ENCODE data around the gene RNF32.
"Not testable (repeated sequence)": the region's sequence is repeated elsewhere in the genome, so short reads cannot be mapped to it uniquely, and the experiment has no call there.

Gene RNF32

DNA sequence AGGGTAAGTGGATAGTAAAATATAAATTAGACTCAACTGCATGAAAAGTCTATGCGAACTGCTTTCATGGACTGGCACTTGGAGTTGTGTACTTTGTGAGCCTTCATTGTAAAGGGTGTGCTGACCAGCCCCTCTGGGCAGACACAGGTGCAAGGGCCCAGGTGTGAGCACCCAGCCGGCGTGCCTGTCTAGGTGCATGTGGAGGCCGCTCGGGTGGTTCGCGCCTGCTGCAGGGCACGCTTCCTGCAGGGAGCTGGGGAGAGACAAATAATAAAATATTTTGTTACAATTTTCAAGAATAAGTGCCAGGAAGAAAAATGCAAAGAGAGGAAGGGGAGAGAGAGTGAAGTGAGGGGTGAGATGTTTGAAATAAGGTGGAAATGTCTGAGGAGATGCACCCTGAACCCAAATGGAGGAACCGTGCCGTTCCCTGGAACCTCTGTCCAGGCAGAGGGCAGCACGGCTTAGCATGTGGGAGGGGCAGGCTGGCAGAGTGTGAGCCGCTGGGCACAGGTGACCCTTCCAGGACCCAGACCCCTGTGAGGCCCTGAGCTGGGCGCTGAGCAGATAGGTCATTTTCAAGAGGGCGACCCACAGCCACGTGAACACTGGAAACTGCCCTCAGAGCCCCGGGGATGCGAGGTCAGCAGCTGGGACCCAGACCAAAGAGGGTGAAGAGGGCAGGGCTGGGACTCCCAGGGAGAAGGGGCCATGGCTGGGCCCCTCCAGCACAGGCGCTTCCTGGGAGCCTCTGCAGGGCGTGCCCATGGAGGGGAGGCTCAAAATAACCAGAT, 28.7 kb downstream of the RNF32 start:
- peaks cover 5% of the 10 kb centered on the region for H3K4me1 Mint-ChIP-seq (ENCODE audit: low read depth)
- peaks cover 8% of the 10 kb centered on the region for H3K36me3 Mint-ChIP-seq (ENCODE audit: low read depth)
- H3K9me3 Mint-ChIP-seq = no peaks in the 10 kb centered on the region
- H3K4me3 Mint-ChIP-seq = no peak overlapping the region
- no peaks in the 10 kb centered on the region for H3K27me3 Mint-ChIP-seq
- no peak overlapping the region for H3K27ac Mint-ChIP-seq

DNA sequence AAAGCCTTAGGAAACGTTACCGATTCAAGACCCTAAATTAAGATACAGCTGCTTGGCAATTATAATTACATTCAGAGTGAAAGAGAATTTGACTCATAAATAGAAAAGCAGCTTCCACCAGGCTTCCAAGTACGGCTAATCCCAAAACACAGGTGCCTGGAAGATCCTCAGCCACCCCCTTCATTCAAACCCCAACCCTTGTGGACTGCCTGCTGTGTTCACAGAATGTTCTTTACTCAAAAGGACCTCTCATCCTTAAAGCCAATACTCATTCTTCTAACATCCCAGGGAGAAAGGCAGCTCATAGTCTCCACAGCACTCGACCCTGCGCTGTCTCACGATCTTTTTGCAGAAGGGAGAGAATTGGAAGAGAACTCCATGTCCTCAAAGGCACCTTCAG, 32.9 kb downstream of the RNF32 start:
- H3K4me1 Mint-ChIP-seq (ENCODE audit: low read depth) = no peaks in the 10 kb centered on the region
- no peak overlapping the region for H3K27ac Mint-ChIP-seq
- no peaks in the 10 kb centered on the region for H3K9me3 Mint-ChIP-seq
- H3K27me3 Mint-ChIP-seq = no peaks in the 10 kb centered on the region
- H3K4me3 Mint-ChIP-seq = no peak overlapping the region
- peaks cover 31% of the 10 kb centered on the region for H3K36me3 Mint-ChIP-seq (ENCODE audit: low read depth)

DNA sequence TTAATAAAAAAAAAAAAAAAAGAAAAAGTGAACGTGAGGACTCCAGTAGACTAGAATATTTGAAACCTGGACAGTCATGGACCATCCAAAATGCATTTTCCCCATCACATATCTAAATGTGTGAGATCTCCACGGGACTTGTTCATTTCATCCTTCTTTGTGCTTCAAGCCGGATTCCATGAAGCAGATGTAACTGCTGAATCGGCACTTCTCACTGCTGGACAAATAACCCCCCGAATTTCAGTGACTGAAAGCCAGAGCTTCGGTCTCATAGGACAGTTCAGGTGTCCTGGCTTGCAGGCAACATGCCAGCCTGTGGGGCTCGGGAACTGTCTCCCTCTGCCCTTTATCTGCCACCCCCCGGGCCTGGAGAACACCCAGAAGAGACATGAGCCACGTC, 33.3 kb downstream of the RNF32 start:
- Mint-ChIP-seq H3K36me3 (ENCODE audit: low read depth) (peaks cover 35% of the 10 kb centered on the region), H3K4me3 (no peak overlapping the region), H3K27ac (no peak overlapping the region), H3K9me3 (no peaks in the 10 kb centered on the region), H3K4me1 (ENCODE audit: low read depth) (no peaks in the 10 kb centered on the region), H3K27me3 (no peaks in the 10 kb centered on the region)

DNA sequence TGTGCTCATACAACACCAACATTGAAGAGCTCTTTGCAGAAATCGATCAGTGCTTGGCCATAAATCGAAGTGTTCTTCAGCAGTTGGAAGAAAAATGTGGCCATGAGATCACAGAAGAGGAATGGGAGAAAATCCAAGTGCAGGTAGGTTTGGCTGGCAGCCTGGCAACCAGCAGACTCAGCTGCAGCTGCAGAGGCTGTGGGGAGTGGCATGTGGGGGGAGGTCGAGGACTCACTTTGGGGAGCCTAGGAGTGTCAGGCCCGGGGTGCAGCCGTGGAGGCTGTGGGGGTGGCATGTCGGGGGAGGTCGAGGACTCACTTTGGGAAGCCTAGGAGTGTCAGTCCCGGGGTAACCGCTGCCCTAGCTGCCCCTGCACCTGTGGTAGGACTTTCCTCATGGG, 35.1 kb downstream of the RNF32 start:
- Mint-ChIP-seq H3K36me3 (ENCODE audit: low read depth) (peaks cover 39% of the 10 kb centered on the region), H3K27me3 (no peaks in the 10 kb centered on the region), H3K4me1 (ENCODE audit: low read depth) (no peaks in the 10 kb centered on the region), H3K9me3 (no peaks in the 10 kb centered on the region), H3K27ac (no peak overlapping the region), H3K4me3 (no peak overlapping the region)

DNA sequence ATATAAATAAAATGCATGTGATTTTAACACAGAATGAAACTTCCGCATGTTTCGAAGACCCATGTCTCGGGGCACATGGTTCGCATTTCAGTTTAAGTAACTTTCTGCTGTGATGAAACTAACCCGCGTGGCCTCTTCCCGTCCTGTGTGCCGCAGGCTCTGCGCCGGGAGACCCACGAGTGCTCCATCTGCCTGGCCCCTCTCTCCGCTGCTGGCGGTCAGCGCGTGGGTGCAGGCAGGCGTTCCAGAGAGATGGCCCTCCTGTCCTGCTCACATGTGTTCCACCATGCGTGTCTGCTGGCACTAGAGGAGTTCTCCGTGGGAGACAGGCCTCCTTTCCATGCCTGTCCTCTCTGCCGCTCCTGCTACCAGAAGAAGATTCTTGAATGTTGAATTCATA, 35.7 kb downstream of the RNF32 start:
- Mint-ChIP-seq H3K36me3 (ENCODE audit: low read depth) (peaks cover 43% of the 10 kb centered on the region), H3K27ac (no peak overlapping the region), H3K27me3 (no peaks in the 10 kb centered on the region), H3K4me3 (no peak overlapping the region), H3K9me3 (no peaks in the 10 kb centered on the region), H3K4me1 (ENCODE audit: low read depth) (no peaks in the 10 kb centered on the region)

DNA sequence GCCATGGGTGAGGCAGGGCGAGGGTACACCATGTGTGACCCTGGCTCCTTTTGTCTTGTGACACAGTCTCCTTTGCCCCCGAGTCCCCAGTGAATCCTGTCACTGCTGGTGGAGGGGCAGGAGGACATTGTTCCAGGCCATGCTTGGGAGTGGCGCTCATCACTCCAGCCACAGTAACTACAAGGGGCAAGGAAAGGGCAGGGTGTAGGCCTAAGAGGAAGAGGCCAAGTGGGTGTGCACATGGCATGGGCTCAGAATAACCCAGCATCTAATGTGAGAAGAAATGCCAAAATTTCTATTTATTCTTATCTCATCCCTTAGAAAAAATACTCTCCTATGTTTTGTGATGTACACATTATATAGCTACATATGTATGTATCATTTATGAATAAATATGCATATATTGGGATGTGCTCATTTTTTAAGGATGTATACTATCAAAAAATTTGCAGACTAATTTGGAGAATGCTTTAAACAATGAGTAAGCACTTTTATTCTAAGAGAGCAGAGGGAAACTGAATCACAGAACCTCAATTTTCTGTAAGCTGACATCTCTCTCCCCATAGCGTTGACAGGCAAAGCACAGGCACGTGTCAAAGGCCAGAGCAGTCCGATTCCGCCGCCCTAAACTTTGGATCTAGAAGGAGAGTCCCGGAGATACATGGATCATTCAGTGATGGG, 36.9 kb downstream of the RNF32 start:
- Mint-ChIP-seq H3K27me3 (no peaks in the 10 kb centered on the region), H3K4me1 (ENCODE audit: low read depth) (no peaks in the 10 kb centered on the region), H3K36me3 (ENCODE audit: low read depth) (peaks cover 47% of the 10 kb centered on the region), H3K9me3 (no peaks in the 10 kb centered on the region), H3K27ac (no peak overlapping the region), H3K4me3 (no peak overlapping the region)

DNA sequence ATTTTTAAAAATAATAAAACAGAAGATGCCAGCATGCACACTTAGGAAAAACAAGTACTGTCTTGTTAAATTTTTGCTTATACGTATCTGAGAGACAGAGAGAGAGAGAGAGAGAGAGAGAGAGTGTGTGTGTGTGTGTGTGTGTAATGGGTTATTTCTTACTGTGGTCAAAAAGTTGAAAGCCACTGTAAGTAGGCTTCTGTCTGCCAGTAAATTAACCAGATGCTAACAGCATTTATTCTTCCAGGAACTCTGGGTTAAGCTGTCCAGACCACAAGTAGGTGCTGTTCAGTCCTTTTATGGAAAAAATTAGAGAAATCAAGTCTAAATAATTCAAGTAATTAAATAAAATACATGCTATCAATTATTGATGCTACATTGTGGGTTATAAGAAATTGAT, 39.7 kb downstream of the RNF32 start:
- H3K36me3 Mint-ChIP-seq (ENCODE audit: low read depth) = peaks cover 50% of the 10 kb centered on the region

DNA sequence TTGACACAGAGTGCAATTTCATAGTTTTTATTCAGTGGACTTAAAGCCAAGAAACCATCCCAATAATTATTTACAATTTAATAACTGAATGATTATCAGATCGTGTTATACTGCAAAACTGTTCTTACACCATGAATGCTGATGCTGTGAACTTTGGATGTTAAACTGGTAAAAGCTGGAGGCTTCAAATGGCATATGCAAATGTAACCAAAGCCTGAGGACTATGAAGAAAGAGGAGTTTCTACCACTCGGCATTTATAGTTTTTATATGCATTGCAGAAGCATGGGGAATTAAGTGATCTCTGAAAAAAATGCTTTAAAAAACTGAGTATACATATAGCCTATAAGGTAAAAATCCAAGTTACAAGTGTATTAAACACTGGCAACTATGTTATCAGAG, 42.4 kb downstream of the RNF32 start:
- H3K4me3 Mint-ChIP-seq = no peak overlapping the region
- H3K36me3 Mint-ChIP-seq (ENCODE audit: low read depth) = peaks cover 42% of the 10 kb centered on the region
- H3K9me3 Mint-ChIP-seq = no peaks in the 10 kb centered on the region
- no peaks in the 10 kb centered on the region for H3K27me3 Mint-ChIP-seq
- no peaks in the 10 kb centered on the region for H3K4me1 Mint-ChIP-seq (ENCODE audit: low read depth)
- no peak overlapping the region for H3K27ac Mint-ChIP-seq

More for the DNA sequence above, 39.7 kb downstream of the RNF32 start:
- no peaks in the 10 kb centered on the region for H3K9me3 Mint-ChIP-seq
- H3K27me3 Mint-ChIP-seq = no peaks in the 10 kb centered on the region
- H3K4me1 Mint-ChIP-seq (ENCODE audit: low read depth) = no peaks in the 10 kb centered on the region
- H3K4me3 Mint-ChIP-seq = no peak overlapping the region
- no peak overlapping the region for H3K27ac Mint-ChIP-seq

DNA sequence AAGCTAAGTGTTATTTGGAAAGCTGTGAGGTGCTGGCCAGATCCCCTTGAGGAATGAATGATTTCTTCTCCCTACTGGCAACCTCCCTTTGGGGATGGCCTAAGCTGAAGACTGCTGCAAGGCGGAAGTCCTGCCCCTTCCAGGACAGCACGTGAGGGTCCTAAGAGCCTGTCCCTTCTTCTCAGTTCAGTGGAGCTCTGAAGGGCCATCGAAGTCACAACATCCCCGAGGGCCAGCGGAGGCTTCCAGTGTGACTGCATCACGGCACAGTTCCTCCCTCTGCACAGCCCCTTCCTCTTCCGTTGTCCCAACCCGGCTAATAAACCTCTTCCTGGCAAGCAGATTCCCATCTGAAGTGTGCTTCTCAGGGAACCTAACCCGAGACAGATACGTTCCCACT, 43.7 kb downstream of the RNF32 start:
- H3K4me3 Mint-ChIP-seq = no peak overlapping the region
- H3K4me1 Mint-ChIP-seq (ENCODE audit: low read depth) = no peaks in the 10 kb centered on the region
- no peaks in the 10 kb centered on the region for H3K9me3 Mint-ChIP-seq
- peaks cover 41% of the 10 kb centered on the region for H3K36me3 Mint-ChIP-seq (ENCODE audit: low read depth)
- no peaks in the 10 kb centered on the region for H3K27me3 Mint-ChIP-seq
- H3K27ac Mint-ChIP-seq = no peak overlapping the region

DNA sequence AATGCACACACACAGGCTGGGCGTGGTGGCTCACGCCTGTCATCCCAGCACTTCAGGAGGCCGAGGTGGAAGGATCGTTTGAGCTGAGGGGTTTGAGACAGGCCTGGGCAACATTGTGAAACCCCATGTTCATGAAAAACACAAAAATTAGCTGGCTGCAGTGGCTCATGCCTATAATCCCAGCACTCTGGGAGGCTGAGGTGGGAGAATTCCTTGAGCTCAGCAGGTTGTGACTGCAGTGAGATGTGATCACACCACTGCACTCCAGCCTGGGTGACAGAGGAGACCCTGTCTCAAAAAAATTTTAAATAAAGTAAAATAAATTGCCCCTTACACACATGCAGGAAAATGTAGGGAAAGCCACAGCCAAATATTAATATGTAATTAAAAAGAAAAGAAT, 44.1 kb downstream of the RNF32 start:
- Mint-ChIP-seq H3K9me3 (no peaks in the 10 kb centered on the region), H3K27me3 (no peaks in the 10 kb centered on the region), H3K4me1 (ENCODE audit: low read depth) (no peaks in the 10 kb centered on the region), H3K27ac (no peak overlapping the region), H3K36me3 (ENCODE audit: low read depth) (peaks cover 41% of the 10 kb centered on the region), H3K4me3 (no peak overlapping the region)

DNA sequence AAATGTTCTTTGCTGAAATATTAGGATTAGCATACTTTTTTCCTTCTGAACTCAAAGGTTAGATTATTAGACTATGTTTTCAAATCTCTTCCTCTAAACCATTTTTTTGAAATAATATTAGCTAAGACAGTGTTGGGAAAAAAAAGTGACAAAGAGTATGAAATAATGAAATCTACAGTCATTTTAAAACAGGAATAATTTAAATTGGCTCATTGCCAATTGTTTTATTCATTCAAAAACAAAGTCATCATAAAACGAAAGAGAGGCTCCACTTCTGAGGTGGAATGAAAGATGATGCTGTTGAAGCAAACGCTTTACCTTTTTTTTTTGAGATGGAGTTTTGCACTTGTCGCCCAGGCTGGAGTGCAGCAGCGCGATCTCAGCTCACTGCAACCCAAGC, 51.2 kb downstream of the RNF32 start:
- Mint-ChIP-seq H3K36me3 (ENCODE audit: low read depth) (peaks cover 49% of the 10 kb centered on the region), H3K4me1 (ENCODE audit: low read depth) (no peaks in the 10 kb centered on the region), H3K27ac (no peak overlapping the region), H3K27me3 (no peaks in the 10 kb centered on the region), H3K9me3 (peaks cover 20% of the 10 kb centered on the region), H3K4me3 (no peak overlapping the region)

DNA sequence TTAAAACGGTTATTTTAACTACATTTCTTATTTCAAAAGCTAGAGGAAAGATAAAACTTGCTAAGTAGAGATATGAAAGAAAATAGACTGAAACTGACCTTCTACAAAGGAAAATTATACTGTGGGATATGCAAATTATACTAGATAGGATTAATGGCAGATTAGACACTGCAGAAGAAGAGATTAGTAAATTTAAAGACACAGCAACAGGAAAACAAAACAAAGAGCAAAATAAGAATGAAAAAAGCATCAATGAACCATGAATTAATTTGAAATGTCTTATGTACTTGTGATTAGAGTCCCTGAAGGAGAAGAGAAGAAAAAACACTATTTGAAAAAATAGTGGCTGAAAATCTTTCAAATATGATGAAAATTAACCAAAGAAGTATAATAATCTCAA, 52.3 kb downstream of the RNF32 start:
- Mint-ChIP-seq H3K27me3 (no peaks in the 10 kb centered on the region), H3K27ac (no peak overlapping the region), H3K36me3 (ENCODE audit: low read depth) (peaks cover 55% of the 10 kb centered on the region), H3K9me3 (peaks cover 28% of the 10 kb centered on the region), H3K4me3 (no peak overlapping the region), H3K4me1 (ENCODE audit: low read depth) (no peaks in the 10 kb centered on the region)

DNA sequence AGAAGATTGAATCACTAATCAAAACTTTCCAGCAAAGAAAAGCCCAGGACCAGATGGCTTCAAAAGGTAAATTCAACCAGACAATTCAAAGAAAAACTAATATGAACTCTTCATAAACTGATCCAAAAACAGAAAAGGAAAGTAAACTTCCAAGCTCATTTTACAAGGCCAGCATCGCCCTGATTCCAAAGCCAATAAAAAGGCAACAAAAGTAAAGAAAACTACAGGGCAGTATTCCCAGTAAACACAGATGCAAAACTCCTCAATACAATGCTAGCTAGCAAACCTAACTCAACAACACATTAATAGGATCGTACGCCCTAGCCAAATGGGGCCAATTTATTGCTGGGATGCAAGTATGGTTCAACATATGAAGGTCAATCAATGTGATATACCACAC, 53.1 kb downstream of the RNF32 start:
- no peaks in the 10 kb centered on the region for H3K4me1 Mint-ChIP-seq (ENCODE audit: low read depth)
- H3K27me3 Mint-ChIP-seq = no peaks in the 10 kb centered on the region
- H3K27ac Mint-ChIP-seq = no peak overlapping the region
- no peak overlapping the region for H3K4me3 Mint-ChIP-seq
- peaks cover 32% of the 10 kb centered on the region for H3K9me3 Mint-ChIP-seq
- H3K36me3 Mint-ChIP-seq (ENCODE audit: low read depth) = peaks cover 55% of the 10 kb centered on the region

DNA sequence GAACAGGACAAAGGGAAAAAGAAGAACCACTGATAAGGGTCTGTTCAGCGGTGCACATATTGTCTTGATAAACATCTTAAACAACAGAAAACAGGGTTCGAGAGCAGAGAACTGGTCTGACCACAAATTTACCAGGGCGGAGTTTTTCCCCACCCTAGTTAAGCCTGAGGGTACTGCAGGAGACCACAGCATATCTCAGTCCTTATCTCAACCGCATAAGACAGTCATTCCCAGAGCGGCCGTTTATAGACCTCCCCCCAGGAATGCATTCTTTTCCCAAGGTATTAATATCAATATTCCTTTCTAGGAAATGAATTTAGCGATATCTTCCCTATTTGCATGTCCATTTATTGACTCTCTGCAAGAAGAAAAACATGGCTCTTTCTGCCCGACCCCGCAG, 56.7 kb downstream of the RNF32 start:
- Mint-ChIP-seq H3K9me3 (peaks cover 42% of the 10 kb centered on the region), H3K36me3 (ENCODE audit: low read depth) (peaks cover 75% of the 10 kb centered on the region)
- not testable (repeated sequence) for H3K27ac Mint-ChIP-seq; H3K27me3 Mint-ChIP-seq; H3K4me1 Mint-ChIP-seq (ENCODE audit: low read depth); H3K4me3 Mint-ChIP-seq

DNA sequence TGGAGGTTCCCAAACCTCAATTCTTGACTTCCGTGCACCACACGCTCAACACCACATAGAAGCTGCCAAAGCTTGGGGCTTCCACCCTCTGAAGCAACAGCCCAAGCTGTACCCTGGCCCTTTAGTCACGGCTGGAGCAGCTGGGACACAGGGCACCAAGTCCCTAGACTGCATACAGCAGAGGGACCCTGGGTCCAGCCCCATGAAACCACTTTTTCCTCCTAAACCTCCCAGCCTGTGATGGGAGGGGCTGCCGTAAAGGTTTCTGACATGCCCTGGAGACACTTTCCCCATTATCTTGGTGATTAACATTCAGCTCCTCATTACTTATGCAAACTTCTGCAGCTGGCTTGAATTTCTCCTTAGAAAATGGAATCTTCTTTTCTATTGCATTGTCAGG, 57.9 kb downstream of the RNF32 start:
- H3K27ac Mint-ChIP-seq; H3K4me3 Mint-ChIP-seq; H3K27me3 Mint-ChIP-seq; H3K4me1 Mint-ChIP-seq (ENCODE audit: low read depth): not testable (repeated sequence)
- Mint-ChIP-seq H3K9me3 (peaks cover 40% of the 10 kb centered on the region), H3K36me3 (ENCODE audit: low read depth) (peaks cover 74% of the 10 kb centered on the region)

DNA sequence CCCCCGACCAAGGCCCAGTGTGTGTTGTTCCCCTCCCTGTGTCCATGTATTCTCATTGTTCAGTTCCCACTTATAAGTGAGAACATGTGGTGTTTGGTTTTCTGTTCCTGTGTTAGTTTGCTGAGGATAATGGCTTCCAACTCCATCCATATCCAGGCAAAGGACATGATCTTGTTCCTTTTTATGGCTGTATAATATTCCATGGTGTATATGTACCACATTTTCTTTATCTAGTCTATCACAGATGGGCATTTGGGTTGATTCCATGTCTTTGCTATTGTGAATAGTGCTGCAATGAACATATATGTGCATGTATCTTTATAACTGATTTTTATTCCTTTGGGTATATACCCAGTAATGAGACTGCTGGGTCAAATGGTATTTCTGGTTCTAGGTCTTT, 61.2 kb downstream of the RNF32 start:
- H3K36me3 Mint-ChIP-seq (ENCODE audit: low read depth) = peaks cover 79% of the 10 kb centered on the region
- H3K4me1 Mint-ChIP-seq (ENCODE audit: low read depth); H3K4me3 Mint-ChIP-seq; H3K27me3 Mint-ChIP-seq; H3K27ac Mint-ChIP-seq: not testable (repeated sequence)
- peaks cover 40% of the 10 kb centered on the region for H3K9me3 Mint-ChIP-seq

Measured in stimulated activated naive CD8-positive, alpha-beta T cell treated with anti-CD3 and anti-CD28 coated beads, Interleukin-15, Interleukin-2, amounts not matched to agents 100 ng/mL and 50 ng/mL, for 24 hours (primary cell).